Naive B cell (primary cell): ENCODE measurements around the gene SCN1B. TPM values are rescaled to one million over a fixed set of nuclear protein-coding genes. Genes with fewer than 3 reads are reported as not detected.
"Not testable (repeated sequence)": the region's sequence is repeated elsewhere in the genome, so short reads cannot be mapped to it uniquely, and the experiment has no call there.

ENCODE experiments used
- ATAC-seq, 2 donors: fragments of 150-1000 bp; cut with Tn5 transposase; 2 replicates each; pipeline ENCODE4 v1.10.0; 2021; ENCODE audit warnings: low read depth in 2 of 2, mild to moderate bottlenecking in 2 of 2, moderate library complexity in 2 of 2
- DNase-seq: peaks from one replicate; pipeline ENCODE4 v3.0.0; 2022
- H3K27ac Mint-ChIP-seq, 6 donors: one replicate each; pipeline ENCODE4 v1.8.0; 2020 to 2022; ENCODE audit warnings: mild to moderate bottlenecking in 6 of 6, mixed read lengths in 6 of 6, moderate library complexity in 5 of 6, inconsistent platforms in 2 of 6
- H3K27me3 Mint-ChIP-seq, 3 donors: one replicate each; pipeline ENCODE4 v1.8.0; 2021 to 2022; ENCODE audit warnings: mixed read lengths in 3 of 3, mild to moderate bottlenecking in 1 of 3
- H3K36me3 Mint-ChIP-seq, 2 donors: one replicate each; pipeline ENCODE4 v1.8.0; 2020 to 2022; ENCODE audit warnings: mixed read lengths in 2 of 2, inconsistent platforms in 1 of 2, mild to moderate bottlenecking in 1 of 2
- H3K4me1 Mint-ChIP-seq, 3 donors: one replicate each; pipeline ENCODE4 v1.8.0; 2020 to 2022; ENCODE audit warnings: mixed read lengths in 3 of 3, inconsistent platforms in 1 of 3, mild to moderate bottlenecking in 1 of 3, moderate library complexity in 1 of 3
- H3K4me3 Mint-ChIP-seq, 8 donors: one replicate each; pipeline ENCODE4 v1.8.0; 2020 to 2022; ENCODE audit warnings: mild to moderate bottlenecking in 8 of 8, mixed read lengths in 8 of 8, moderate library complexity in 8 of 8, inconsistent platforms in 2 of 8
- H3K9me3 Mint-ChIP-seq, 7 donors: one replicate each; pipeline ENCODE4 v1.8.0; 2020 to 2022; ENCODE audit warnings: mixed read lengths in 7 of 7, mild to moderate bottlenecking in 5 of 7, inconsistent platforms in 2 of 7, moderate library complexity in 1 of 7
- polyA plus RNA-seq, 6 donors: library from polyadenylated mRNA; unstranded; fragments of 300-500 nt; fragmentation: Illumina TruSeq; gene quantifications; one replicate each; pipeline ENCODE4 v1.2.3, GENCODE V29; 2021; ENCODE audit warnings: low read depth in 6 of 6

SCN1B gene
- polyA plus RNA-seq, 6 donors from 2014 or later, result 0.06 to 0.36 (median 0.28) TPM; not detected in 2

- peaks cover 0 to 1% (median 0%) of the 10 kb centered on the region in 7 donors for H3K9me3 Mint-ChIP-seq
- ATAC-seq, result no peak
- H3K4me1 Mint-ChIP-seq, result peaks cover 20 to 31% (median 30%) of the 10 kb centered on the region in 3 donors
- H3K27me3 Mint-ChIP-seq, result no peaks in the 10 kb centered on the region
- no peak for DNase-seq
- H3K36me3 Mint-ChIP-seq, result no peaks in the 10 kb centered on the region
- H3K4me3 Mint-ChIP-seq, result no peak overlapping the region
- H3K27ac Mint-ChIP-seq, result no peak overlapping the region
Measured at GRCh38 chr19:34994643-34995541, 35.4 kb upstream of the SCN1B start.

- no peaks in the 10 kb centered on the region for H3K27me3 Mint-ChIP-seq
Measured at GRCh38 chr19:34995551-34995950, 34.7 kb upstream of the SCN1B start.

GRCh38 chr19:34997071-34997617, 33.1 kb upstream of the SCN1B start:
- peaks cover 37 to 48% (median 43%) of the 10 kb centered on the region in 3 donors for H3K4me1 Mint-ChIP-seq

More at GRCh38 chr19:34995551-34995950, 34.7 kb upstream of the SCN1B start:
- DNase-seq (no peak), ATAC-seq (no peak)
- Mint-ChIP-seq H3K36me3 (no peaks in the 10 kb centered on the region), H3K4me1 (peaks cover 23 to 33% (median 30%) of the 10 kb centered on the region in 3 donors), H3K9me3 (peaks cover 0 to 1% (median 0%) of the 10 kb centered on the region in 7 donors), H3K27ac (no peak overlapping the region), H3K4me3 (no peak overlapping the region)

GRCh38 chr19:34998224-34998623, 32.0 kb upstream of the SCN1B start:
- DNase-seq, H3K36me3 Mint-ChIP-seq, ATAC-seq, H3K9me3 Mint-ChIP-seq, H3K27me3 Mint-ChIP-seq: not testable (repeated sequence)
- peak overlapping the region; percentile 47 to 92 (median 85) for H3K4me3 Mint-ChIP-seq
- peak overlapping the region in 4 of 6 donors; percentile 80 to 94 (median 89) for H3K27ac Mint-ChIP-seq
- H3K4me1 Mint-ChIP-seq, result peaks cover 47 to 58% (median 54%) of the 10 kb centered on the region in 3 donors

More at GRCh38 chr19:34997071-34997617, 33.1 kb upstream of the SCN1B start:
- peak overlapping the region; percentile 57 to 91 (median 72) for H3K4me3 Mint-ChIP-seq
- H3K9me3 Mint-ChIP-seq, result no peaks in the 10 kb centered on the region
- DNase-seq (no peak), ATAC-seq (no peak)
- no peaks in the 10 kb centered on the region for H3K36me3 Mint-ChIP-seq
- H3K27me3 Mint-ChIP-seq, result no peaks in the 10 kb centered on the region
- H3K27ac Mint-ChIP-seq, result peak overlapping the region; percentile 57 to 94 (median 89)

GRCh38 chr19:34998777-34999497, 31.3 kb upstream of the SCN1B start:
- Mint-ChIP-seq H3K9me3 (no peaks in the 10 kb centered on the region), H3K27me3 (no peaks in the 10 kb centered on the region), H3K27ac (peak overlapping the region; percentile 45 to 98 (median 87)), H3K4me1 (peaks cover 54 to 65% (median 61%) of the 10 kb centered on the region in 3 donors), H3K4me3 (peak overlapping the region; percentile 83 to 93 (median 88)), H3K36me3 (no peaks in the 10 kb centered on the region)
- no peak for ATAC-seq
- no peak for DNase-seq

GRCh38 chr19:34999498-35000337, 30.6 kb upstream of the SCN1B start, which contains the start of gene GRAMD1A:
GRAMD1A (plus strand) TSS chr19:35000323; CDS start chr19:35000479, 156 bp downstream.
- peak; percentile 50 to 59 for ATAC-seq
- peaks cover 59 to 72% (median 66%) of the 10 kb centered on the region in 3 donors for H3K4me1 Mint-ChIP-seq
- H3K4me3 Mint-ChIP-seq, result peak within 1 kb of the TSS; percentile 87 to 98 (median 95)
- H3K27me3 Mint-ChIP-seq, result no peaks in the 10 kb centered on the region
- DNase-seq, result peak; percentile 68
- no peaks in the 10 kb centered on the region for H3K36me3 Mint-ChIP-seq
- no peaks in the 10 kb centered on the region for H3K9me3 Mint-ChIP-seq
- H3K27ac Mint-ChIP-seq, result peak within 1 kb of the TSS; percentile 82 to 99 (median 94)

- peak overlapping the region in 1 of 6 donors; percentile 85 for H3K27ac Mint-ChIP-seq
- ATAC-seq (peak in 1 of 2 donors; percentile 16), DNase-seq (no peak)
- no peaks in the 10 kb centered on the region for H3K9me3 Mint-ChIP-seq
- no peaks in the 10 kb centered on the region for H3K36me3 Mint-ChIP-seq
- no peaks in the 10 kb centered on the region for H3K27me3 Mint-ChIP-seq
- H3K4me3 Mint-ChIP-seq, result peak overlapping the region in 3 of 8 donors; percentile 87 to 94 (median 91)
- H3K4me1 Mint-ChIP-seq, result peaks cover 61 to 74% (median 66%) of the 10 kb centered on the region in 3 donors
Measured at GRCh38 chr19:35000338-35000646, 30.0 kb upstream of the SCN1B start.

GRCh38 chr19:35000647-35001501, 29.4 kb upstream of the SCN1B start:
- H3K4me1 Mint-ChIP-seq, result peaks cover 63 to 80% (median 66%) of the 10 kb centered on the region in 3 donors

GRCh38 chr19:35002037-35002535, 28.2 kb upstream of the SCN1B start:
- H3K4me1 Mint-ChIP-seq, result peaks cover 66 to 83% (median 66%) of the 10 kb centered on the region in 3 donors
- peak overlapping the region; percentile 86 to 96 (median 94) for H3K27ac Mint-ChIP-seq
- no peaks in the 10 kb centered on the region for H3K27me3 Mint-ChIP-seq
- peak overlapping the region; percentile 87 to 98 (median 95) for H3K4me3 Mint-ChIP-seq
- ATAC-seq (no peak), DNase-seq (no peak)
- no peaks in the 10 kb centered on the region for H3K9me3 Mint-ChIP-seq
- H3K36me3 Mint-ChIP-seq, result peaks cover 0 to 4% of the 10 kb centered on the region in 2 donors

More at GRCh38 chr19:35000647-35001501, 29.4 kb upstream of the SCN1B start:
- Mint-ChIP-seq H3K36me3 (no peaks in the 10 kb centered on the region), H3K27ac (peak overlapping the region; percentile 81 to 99 (median 94)), H3K27me3 (no peaks in the 10 kb centered on the region), H3K9me3 (no peaks in the 10 kb centered on the region), H3K4me3 (peak overlapping the region; percentile 87 to 98 (median 95))
- ATAC-seq (peak; percentile 26 to 43), DNase-seq (peak; percentile 55)

- ATAC-seq, result no peak
- H3K27me3 Mint-ChIP-seq, result no peaks in the 10 kb centered on the region
- peaks cover 41 to 60% (median 49%) of the 10 kb centered on the region in 3 donors for H3K4me1 Mint-ChIP-seq
- no peak for DNase-seq
- H3K9me3 Mint-ChIP-seq, result no peaks in the 10 kb centered on the region
- H3K27ac Mint-ChIP-seq, result peak overlapping the region in 2 of 6 donors; percentile 73 to 86
- peak overlapping the region in 4 of 8 donors; percentile 12 to 54 (median 43) for H3K4me3 Mint-ChIP-seq
- peaks cover 0 to 4% of the 10 kb centered on the region in 2 donors for H3K36me3 Mint-ChIP-seq
Measured at GRCh38 chr19:35004517-35005255, 25.6 kb upstream of the SCN1B start.
